HG02943 (cell line): ENCODE results near the gene SLC49A3.
"Not testable (repeated sequence)": the region's sequence is repeated elsewhere in the genome, so short reads cannot be mapped to it uniquely, and the experiment has no call there.

Experiments used
- ATAC-seq: cut with Tn5 transposase; IDR thresholded peaks from one replicate; pipeline ENCODE4 v1.9.1; 2021; ENCODE audit warnings: mild to moderate bottlenecking, low read depth, moderate library complexity; ENCODE audit not compliant: unreplicated experiment

Gene SLC49A3

GRCh38 chr4:704198-704891, 15.4 kb upstream of the SLC49A3 start:
- ATAC-seq, result no peak

GRCh38 chr4:703336-704197, 14.6 kb upstream of the SLC49A3 start:
- ATAC-seq, result no peak

DNA sequence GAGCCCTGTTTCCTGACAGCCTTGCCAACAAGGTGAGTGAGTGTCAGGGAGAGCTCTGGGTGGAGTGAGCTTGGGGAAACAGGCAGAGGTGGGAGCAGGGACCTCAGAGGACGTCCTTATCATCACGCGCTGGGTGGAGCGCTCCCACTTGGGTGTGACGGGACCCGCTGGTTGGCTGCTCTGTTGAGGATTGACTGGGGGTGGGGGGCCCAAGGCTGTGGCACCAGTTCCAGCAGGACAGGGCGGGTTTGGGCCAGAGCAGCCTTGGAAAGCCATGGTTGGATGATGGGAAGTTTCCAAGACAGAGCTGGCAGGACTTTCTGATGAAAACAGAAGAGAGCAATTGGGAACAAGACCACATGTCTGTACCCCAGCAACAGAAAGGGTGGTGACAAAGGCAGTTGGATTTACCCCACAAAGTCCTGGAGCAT, 13.7 kb upstream of the SLC49A3 start:
- no peak for ATAC-seq

DNA sequence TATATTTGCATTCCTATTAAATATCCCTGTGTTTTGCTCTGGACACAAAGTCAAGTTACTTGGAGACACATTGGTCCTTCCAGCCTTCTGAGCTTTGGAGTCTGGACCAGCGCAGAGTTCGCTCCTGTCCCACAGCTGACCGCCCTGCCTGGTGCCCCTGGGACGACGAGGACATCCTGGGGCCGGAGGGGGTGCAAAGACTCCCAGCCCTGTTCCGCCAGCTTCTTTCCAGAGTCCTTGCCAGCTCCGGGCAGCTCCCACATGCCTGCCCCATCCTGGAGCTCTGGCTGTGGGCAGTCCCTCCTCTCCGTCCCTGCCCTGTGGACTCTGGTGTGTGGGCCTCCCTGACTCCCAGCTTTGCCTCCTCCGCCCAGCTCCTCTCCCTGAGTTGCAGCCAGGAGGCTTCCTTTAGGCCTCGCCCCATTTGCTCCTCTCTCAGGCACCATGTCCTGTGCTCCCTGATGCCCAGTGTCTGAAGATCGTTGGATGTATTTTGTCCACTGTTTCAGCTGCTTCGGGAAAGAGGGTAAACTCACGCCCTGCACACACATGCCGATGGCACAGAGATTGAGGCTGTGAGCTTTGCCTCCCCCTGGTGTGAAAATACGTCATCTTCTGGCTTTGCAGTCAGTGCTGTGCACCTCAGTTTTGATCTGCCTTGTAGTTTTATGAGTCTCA, 11.8 kb upstream of the SLC49A3 start:
- no peak for ATAC-seq

DNA sequence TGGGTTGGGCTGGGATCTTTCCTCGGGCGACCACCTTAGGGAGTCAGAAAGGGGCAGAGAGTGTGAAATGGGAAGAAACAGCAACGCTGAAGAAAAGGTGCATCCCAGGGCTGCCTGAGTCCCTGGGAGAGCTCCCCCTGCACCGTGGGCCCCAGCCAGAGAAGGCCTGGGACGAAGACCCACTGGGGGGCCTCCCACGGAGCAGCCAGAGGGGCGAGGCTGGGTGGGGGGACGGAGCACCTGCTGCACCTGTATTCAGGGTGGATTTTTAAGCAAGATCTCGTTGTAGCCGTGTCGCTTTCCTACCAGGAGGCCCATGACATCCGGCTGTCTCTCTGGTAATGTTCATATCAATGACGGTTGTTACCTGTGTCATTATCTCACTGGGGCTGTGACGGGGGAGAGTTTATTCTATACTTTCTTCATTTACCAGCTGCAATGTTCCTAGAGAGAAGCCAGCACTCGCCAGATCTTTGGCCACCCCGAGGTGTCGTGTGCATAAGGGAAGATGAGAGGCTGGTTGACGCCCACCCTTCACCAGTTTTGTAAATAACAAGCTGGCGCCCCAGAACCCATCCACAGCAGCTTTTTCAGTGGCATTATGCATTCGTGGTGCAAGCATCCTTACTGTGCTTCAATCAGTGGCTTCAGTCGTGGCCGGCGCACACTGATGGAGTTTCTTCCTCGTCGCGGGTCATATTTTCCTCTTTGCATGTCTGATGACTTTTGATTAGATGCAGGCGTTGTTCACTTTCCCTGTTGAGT, 11.0 kb upstream of the SLC49A3 start:
- ATAC-seq, result no peak

DNA sequence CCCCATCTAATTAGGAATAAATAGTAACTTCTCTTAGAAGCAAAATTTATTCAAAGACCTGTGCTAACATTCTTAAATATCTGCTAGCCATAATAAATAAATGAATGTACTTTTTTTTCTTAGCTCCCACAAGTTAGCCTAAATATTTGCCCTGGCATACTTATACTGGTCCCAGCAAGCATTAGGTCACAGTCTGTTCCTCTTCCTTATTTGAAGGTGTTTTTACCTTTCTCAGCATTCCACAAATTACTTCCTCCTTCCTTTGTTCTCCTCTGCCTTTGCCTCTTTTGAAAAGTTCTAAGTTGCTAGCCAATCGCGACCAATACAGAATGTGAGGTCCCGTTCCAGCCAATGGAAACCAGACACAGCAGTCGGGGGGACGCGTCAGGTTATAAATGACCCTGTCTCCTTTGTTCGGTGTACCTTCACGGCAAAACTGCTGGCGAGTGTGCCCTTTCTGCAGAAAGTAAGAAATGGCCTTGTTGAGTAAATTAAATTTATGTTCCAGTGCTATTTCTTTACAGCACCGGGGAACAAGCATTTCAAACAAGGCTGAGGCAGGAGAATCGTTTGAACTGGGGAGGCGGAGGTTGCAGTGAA, 5.5 kb upstream of the SLC49A3 start:
- ATAC-seq, result not testable (repeated sequence)

DNA sequence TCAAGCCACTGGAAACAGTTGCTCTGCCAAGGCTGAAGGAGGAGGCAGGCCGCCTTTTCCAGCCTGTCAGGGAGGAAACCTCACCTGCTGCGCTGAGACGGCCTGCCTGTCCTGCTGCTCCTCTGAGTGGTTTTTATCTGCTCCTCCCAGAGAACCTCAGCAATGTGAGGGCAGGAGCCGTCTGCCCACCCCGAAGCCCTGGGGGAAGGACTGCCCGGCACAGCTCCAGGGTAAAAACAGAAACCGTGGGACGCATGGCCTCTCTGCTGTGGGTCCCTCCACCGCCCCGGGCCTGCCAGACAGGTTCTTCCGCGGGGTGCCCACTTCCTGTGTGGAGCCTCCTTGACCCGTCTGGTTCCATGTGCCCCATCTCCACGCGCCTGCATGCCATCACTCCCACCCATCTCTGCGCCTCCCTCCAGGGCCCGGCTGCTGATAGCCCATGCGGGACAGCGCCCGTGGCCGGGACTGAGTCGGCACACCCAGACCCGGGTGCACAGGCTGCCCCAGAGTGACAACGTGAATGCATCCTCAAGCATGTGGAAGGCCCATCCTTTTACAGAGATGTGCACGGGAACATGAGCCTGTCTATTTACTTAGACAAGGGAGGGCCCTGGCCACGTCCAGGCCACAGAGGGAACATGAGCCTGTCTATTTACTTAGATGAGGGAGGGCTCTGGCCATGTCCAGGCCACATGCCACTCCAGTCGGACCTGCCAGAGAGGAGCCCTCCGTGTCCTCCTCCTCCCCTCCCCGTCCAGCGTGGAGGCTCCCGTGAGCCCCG, 4.0 kb upstream of the SLC49A3 start:
- ATAC-seq, result no peak

- no peak for ATAC-seq
Measured at GRCh38 chr4:689723-690122, 772 bp upstream of the SLC49A3 start.

DNA sequence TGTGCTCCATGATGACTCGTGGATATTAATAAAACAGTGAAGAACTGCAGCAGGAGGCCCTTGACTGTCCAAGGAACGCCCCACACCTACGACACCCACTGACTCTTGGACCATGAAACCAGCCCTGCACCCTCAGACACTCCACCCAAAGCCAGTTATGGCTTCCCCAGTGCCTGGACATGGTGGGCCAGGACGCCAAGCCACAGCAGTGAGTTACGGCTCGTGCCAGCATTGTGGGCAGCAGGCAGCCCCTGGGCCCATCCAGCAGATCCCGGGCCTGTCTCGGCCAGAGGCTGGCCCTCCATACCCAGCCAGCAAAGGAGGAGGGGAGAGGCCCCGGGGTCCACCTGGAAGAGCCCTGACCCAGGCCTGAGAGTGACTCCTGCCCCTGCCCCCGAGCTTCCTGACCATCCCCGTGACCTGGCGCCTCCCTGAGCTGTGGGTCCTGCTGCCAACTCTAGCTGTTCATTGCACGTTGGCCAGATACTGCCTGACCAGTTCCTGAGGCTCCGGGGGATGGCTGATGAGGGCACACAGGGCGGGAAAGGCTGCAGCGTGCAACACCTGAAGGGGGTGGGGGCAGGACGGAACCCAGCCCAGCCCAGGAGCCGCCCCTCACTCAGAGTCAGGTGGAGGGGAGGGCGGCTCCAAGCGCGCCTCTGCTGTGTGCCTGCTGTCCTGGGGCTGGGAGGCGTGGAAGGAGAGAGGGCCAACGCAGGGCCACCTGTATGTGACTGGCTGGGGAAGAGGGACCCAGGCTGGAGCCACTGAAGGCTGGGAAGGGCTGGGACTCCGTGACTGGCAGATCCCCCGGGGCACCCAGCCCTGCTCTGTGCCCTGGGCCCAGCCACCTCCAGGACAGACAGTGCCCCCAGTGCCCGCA, 739 bp downstream of the SLC49A3 start:
- no peak for ATAC-seq

GRCh38 chr4:687048-687970, 1.6 kb downstream of the SLC49A3 start:
- no peak for ATAC-seq

GRCh38 chr4:686413-687040, 2.4 kb downstream of the SLC49A3 start:
- no peak for ATAC-seq

GRCh38 chr4:685679-686412, 3.1 kb downstream of the SLC49A3 start:
- ATAC-seq, result no peak

GRCh38 chr4:684623-685327, 4.2 kb downstream of the SLC49A3 start:
- no peak for ATAC-seq

DNA sequence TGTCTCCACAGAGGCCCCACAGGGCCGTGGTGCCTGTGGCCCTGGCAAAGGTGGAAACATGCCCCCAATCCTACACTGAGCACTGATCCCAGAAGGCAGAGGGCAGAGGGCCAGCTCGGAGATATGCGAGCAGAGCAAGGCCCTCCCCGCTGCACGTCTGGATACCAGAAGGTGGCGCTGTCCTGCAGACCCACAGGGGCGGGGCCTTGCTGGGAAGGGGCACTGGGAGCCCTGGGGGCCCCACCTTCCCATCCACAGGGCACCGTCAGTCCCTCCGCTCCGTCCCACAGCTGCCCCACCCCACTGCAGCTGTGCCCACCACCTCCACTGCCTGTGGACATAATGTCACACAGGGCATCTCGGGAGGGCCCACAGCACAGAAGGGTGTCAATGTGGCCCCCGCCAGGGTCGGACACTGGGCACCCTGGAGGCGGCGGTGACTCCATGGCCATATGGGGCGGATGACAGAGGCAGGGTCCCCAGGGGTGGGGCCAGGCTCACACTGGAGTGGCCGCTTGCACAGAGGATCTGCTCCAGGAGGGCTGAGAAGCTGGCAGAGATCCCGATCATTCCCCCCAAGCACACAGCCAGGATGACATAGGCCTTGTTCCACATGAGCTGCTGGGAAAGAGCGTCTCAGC, 4.8 kb downstream of the SLC49A3 start:
- no peak for ATAC-seq

GRCh38 chr4:683247-683897, 5.6 kb downstream of the SLC49A3 start:
- no peak for ATAC-seq
